Erythroblast (primary cell): ENCODE measurements around the gene NHLH2.

Experiments used
- GATA1 ChIP-seq: IDR thresholded peaks from 2 replicates; pipeline ENCODE4 v1.6.1; 2011; ENCODE audit warnings: low read depth, mild to moderate bottlenecking, control low read depth, low read length, moderate library complexity
- POLR2A ChIP-seq: IDR thresholded peaks from 2 replicates; pipeline ENCODE4 v1.6.1; 2011; ENCODE audit warnings: mild to moderate bottlenecking, low read length

DNA sequence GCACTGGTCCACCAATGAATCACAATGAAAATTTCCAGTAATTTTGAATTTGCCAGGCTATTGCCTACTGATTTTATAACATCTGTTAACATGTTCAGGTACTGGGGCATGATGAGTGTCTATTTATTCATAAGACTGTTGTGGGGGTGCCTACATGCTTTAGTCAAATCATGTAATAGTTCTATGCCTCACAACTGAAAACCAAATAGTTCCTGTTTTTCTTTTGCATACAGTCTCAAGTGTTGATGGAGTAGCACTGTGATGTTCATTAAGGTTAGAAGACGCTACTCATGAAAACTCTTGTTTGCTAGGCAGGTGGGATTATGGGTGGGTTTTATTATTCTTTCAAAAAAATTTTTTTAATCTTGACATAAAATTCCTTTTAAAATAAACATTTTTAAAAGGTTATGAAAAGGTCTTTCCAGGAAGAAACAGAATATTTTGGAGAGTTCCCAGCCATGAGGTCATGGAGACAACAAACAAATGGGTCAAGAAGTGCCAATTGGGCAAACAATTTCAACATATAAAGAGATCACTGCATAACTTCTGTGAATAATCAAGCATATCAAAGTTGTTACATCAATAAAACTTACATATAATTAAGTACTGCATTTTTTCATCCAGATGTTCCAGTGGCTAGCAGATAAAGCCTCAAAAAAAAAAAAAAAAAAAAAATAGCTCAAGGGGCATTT is 40.2 kb upstream of the NHLH2 start:
- TF ChIP-seq POLR2A (no peak), GATA1 (no peak)
